CD4-positive, alpha-beta T cell treated with Interleukin-6 at 100 ng/mL for 8 hours (primary cell): Measurements from ENCODE around the gene RABGAP1L.
"Not testable (repeated sequence)": the region's sequence is repeated elsewhere in the genome, so short reads cannot be mapped to it uniquely, and the experiment has no call there.

Experiments used
- DNase-seq: peaks from one replicate; pipeline ENCODE4 v3.0.0-alpha.2; 2020; ENCODE audit warnings: mixed read lengths, low spot score

Gene RABGAP1L

DNA sequence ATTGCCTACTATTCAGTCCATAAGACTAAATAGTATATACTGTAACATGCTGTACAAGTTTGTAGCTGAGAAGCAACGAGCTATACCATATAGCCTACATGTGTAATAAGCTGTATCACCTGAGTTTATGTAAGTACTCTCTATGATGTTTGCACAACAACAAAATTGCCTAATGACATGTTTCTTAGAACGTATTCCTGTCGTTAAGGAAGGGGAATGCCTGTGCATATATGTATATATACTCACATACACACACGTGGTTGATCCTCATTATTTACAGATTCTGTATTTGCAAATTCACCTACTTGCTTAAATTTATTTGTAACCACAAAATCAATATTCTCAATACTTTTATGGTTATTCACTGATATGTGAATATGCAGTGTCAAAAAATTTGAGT is 504.0 kb downstream of the RABGAP1L start:
- DNase-seq: no peak

DNA sequence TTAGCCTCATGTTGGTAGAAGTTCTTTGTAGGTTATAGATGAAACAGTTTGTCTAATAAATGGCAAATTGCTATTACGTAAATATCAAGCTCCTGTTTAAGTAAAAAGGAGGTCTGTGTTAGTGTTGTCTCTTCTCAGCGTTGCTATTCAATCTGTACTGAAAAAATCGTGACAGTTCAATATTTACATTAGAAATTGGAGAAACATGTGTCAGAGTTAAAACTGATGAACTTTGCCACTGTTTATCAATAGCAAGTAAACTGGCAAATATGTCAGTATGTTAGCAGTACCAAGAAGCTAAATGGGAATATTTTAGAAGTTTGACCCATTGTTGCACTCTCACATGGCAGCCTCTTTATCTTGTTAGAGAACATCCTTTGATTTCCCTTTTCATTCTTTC is 506.9 kb downstream of the RABGAP1L start:
- no peak for DNase-seq

DNA sequence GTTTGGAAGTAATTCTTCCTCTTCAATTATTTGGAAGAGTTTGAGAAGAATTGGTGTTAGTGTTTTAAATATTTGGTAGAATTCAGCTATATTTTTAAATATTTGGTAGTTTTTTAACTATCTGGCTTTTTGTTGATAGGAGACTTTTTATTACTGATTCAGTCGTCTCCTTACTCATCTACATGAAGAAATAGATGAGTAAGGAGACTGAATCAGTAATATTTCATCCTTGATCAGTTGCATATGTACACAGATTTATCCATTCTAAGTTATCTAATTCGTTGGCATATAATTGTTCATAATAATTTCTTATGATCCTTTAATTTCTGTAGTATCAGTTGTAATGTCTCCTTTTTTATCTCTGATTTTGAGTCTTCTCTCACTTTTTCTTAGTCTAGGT is 512.5 kb downstream of the RABGAP1L start:
- no peak for DNase-seq

DNA sequence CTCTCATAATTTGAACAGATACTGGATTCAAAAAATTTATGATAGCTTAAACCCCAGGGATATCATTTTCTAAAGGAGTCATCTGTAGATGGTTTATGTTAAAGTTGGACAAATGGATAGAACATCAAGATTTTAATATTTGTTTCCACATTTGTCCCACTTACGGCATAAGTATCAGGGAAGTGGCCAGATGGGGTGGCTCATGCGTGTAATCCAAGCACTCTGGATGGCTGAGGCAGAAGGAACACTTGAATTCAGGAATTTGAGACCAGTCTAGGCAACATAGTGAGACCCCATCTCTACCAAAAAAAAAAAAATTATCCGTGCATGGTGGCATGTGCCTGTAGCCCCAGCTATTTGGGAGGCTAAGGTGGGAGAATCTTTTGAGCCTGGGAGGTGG is 517.5 kb downstream of the RABGAP1L start:
- no peak for DNase-seq

DNA sequence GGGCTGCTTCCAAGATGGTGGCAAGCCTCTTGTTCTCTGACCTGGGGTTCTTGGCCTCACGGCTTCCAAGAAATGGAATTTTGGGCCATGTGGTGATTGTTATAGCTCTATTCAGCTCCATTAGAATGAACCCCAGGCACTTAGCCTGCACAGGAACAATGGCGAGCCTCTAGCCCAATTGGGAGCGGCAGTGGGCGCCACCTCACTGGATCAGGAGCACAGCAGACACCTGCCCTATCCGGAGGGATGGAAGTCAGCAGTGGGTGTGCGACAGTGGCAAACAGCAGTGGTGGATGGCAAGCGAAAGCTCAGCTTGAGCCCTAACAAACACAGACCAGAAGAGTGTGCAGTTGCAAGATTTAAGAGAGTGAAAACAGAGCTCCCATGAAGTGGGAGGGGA is 519.3 kb downstream of the RABGAP1L start:
- no peak for DNase-seq

DNA sequence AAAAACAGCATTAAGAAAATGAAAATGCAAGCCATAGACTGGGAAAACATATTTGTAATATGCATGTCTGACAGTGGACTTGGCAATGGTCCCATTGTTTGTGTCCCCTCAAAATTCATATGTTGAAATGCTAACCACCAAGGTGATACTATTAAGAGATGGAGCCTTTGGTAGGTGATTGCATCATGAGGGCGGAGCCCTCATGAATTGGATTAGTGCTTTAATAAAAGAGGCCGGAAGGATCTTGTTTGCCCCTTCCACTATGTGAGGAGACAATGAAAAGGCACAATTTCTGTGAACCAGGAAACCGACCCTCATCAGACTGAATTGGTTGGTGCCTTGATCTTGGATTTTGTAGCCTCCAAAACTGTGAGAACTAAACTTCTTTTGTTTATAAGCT is 520.8 kb downstream of the RABGAP1L start:
- no peak for DNase-seq

DNA sequence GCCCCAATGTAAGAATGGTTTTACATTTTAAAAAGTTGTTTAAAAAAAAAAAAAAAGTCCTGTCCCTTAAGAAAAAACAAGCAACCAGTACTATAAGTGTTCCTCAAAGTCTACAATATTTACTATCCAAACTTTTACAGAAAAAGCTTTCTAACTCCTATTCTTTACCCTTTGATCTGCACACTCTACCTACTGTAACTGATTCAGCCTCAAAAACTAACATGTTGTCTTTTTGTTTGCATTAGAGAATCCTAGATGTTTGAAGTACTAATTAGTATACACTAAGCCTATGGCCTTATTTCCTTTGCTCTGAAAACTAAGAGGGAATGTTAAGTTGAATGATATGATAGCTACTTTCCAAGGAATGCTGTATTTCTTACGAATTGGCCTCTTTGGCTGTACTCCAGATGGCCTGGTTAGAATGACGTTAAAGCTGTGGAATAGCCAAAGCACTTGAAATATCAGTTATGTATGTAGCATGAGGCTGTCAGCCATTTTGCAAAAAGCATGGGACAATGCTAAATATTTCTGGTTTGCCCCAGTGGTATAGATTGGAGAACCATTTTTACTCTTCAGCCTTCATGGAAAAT is 523.2 kb downstream of the RABGAP1L start:
- no peak for DNase-seq

DNA sequence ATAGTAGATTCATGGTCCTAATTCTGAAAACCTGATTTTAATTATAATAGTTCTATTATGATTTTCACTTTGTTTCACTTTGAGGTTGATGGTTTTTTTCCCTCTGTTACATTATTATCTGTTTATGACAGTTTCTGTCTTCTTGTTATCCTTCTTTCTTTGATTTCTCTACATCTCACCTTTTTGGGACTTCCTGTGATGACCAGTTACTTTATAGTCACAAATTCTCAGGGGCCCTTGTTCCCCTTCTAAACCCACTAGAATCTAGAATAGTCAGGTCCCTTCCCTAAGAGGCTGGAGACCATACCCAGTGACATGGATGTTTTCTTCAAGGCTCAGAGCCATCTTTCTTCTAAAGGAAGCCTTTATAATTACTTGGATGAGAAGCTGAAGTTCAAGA is 526.9 kb downstream of the RABGAP1L start:
- no peak for DNase-seq

DNA sequence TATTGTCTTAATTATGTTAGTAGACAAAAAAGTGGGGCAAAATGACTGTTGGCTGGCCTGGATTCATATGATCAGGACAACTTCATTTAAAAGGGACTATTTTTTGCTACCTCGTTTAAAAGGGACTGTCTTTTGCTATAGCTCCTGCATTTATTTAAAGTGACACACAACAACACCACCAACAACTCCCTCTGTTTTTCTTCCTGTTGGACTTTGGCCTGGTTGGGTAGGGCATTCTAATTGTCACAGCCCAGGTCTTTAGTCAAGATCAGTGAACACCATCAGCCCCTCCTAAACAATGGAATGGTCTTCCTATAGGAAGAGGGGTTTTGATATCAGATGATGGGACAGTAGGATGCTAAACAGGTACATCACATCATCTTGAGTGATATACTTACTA is 530.2 kb downstream of the RABGAP1L start:
- DNase-seq: no peak

DNA sequence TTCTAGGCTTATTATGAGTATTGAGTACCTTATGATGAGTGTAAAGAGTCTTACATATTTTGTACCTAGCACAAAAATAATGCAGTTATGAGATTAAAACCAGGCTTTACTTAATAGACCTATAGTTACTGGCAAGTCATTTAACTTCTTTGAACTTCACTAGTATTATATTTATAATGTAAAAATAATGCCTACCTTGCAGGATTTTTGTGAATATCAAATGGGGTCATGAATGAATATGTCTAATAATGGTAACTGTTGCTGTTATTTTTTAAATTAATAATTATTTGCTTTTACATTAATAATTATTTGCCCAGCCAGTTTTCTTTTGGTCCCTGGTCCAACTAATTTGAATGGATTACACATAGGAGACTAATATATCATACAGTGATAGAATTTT is 530.9 kb downstream of the RABGAP1L start:
- DNase-seq: no peak

DNA sequence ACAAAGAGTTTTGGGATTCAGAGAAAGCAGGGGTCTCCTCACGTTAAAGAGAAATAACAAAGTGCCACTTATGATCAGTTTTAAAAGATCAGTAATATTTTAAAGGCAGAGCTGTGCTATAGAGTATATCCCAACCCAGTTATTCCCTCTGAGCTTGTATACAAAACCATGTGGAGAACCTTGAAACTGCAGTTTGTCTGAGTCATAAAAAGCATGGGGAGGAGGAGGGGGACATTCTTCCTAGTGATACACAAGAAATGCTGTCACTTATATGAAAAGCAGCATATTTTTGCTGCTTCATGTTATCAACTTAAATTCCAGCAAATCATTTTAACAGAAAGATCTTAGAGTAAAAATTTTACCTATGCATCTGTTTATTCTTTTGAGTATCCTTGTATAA is 533.0 kb downstream of the RABGAP1L start:
- DNase-seq: no peak

DNA sequence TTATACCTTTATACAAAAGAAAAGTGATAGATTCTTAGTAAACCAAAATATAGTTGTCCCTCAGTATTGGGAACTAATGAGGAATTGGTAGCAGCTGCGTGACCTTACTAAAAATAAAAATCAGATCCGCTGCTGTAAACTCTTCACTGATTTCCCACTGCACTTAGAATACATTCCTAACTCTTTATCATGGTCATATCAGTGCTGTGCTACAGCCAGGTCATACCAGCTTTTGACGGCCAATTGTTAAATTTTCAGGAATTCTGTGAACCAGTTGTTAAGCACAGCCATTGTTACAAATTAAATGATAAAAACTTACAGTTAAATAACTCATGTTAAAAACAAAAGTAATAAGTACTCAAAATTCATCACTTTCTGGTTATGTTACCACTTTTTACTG is 533.8 kb downstream of the RABGAP1L start:
- DNase-seq: no peak

DNA sequence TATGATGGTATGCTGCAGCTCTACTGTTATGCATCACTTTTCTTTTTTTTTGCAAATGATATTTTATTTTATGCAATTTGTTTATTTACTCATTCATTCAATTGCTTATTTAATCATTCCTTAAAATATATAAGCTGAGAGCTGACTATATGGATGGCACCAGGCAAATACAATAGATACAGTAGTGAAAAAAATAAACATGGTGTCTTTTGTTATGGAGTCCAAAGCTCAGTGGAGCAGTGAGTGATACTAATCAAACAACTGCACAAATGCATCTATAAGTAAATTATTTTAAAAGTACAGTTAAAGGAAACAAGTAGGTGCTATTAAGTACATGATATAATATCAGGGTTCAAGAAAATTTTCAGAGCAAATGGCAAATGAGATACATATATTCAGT is 534.2 kb downstream of the RABGAP1L start:
- not testable (repeated sequence) for DNase-seq

DNA sequence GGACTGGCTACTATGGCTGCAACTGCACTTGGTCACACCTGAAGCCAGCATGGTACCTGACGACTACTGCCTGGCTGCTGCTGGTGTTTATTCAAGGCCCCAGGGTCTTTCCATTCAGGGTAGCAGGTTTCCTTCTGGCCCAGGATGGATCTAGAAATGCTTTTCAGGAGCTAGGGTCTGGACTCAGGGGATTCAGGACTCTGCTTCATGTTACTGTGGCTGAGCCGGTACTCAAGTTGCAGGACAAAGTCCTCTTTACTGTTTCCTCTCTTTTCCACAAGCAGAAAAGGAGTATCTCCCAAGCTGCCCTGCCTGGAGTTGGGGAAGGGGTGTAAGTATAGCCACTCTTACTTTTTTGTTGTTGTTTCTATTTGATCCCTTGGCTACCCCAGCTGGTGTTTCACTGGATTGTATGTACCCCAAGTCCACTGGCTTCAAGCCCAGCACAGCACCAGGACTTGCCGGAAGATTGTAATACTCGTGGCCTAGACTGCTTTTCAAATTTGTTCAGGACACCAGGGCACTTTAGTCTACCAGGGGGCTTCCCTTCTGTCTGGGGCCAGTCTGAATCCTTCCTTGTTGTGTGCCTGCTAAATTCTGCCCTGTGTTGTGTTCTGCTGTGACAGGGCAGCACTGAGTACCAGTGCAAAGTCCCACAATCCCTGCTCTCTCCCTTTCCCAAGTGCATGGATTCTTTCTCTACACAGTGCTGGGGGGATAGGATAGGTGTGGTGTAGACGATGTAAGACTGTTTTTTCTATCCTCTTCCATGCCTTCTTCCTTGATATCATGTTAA is 536.9 kb downstream of the RABGAP1L start:
- no peak for DNase-seq

DNA sequence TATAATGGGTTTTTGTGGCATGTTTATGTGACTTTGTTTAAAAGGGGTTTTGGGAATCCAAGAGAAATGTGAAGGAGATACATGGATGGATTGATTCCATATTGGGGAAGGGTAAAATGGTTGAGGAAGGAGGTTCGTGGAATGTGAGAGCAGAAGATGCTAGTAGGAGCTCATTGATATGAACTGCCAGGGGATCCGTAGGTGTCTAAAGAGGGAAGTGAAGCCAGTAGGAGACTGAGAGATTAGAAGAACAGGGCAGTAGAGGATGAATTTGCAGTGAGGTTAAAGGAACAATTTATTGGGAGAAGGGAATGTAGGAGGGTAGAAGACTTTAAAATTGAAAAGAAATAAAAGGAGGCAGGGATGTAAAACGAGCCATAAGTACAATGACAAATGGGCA is 541.0 kb downstream of the RABGAP1L start:
- DNase-seq: no peak

DNA sequence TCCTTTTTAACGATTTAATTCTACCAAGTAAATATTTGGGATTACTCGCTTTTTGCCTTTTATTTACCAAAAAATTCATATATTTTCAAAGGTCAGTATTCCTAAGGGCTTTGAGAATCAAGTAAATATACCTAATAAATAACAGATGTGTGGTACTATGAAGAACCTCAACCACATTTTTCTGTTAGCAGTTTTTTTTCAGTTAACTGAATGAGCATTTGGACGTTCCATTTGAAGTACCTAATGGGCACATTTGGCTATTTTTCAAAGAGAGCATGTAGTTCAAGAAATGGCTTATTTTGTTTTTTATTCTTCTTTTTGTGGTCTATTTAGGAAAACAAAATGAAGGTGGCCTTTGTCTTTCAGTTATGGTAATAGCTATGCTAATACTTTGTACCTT is 541.5 kb downstream of the RABGAP1L start:
- no peak for DNase-seq

DNA sequence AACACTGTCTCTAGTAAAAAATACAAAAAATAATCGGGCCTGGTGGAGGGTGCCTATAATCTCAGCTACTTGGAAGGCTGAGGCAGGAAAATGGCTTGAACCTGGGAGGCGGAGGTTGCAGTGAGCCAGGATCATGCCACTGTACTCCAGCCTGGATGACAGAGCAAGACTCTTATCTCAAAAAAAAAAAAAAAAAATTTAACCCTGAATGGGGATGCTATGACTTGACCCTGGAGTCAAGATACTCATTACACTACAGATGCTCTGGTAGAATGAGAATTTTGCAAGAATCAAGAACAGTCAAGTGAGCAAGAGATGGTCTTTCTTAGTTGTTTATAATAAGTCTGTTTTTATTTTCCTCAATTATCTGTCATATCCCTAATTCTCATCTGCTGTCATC is 542.2 kb downstream of the RABGAP1L start:
- no peak for DNase-seq

DNA sequence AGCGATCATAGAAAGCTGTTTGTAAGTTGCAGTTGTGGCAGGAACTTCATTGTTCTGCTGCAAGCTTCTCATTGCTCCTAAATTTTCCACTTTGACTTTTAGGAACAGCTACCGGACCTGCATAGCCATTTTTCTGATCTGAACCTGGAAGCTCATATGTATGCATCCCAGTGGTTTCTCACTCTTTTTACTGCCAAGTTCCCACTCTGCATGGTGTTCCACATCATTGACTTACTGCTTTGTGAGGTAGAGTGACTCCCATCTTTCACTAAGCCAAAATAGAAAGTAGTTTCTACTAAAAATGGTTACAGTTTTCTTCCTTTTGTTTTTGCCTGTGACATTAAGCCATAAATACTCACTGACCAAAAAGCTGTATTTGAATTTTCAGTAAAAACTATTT is 542.7 kb downstream of the RABGAP1L start:
- DNase-seq: no peak

DNA sequence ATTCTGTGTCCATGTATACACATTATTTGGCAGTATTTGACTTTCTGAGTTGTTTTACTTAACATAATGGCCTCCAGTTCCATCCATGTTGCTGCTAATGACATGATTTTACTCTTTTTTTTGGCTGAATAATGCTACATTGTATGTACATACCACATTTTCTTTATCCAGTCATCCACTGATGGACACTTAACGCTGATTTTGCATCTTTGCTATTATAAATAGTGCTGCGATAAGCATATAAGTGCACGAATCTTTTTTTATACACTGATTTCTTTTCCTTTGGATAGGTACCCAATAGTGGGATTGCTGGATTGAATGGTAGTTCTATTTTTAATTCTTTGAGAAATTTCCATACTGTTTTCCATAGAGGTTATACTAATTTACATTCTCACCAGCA is 544.0 kb downstream of the RABGAP1L start:
- DNase-seq: no peak

DNA sequence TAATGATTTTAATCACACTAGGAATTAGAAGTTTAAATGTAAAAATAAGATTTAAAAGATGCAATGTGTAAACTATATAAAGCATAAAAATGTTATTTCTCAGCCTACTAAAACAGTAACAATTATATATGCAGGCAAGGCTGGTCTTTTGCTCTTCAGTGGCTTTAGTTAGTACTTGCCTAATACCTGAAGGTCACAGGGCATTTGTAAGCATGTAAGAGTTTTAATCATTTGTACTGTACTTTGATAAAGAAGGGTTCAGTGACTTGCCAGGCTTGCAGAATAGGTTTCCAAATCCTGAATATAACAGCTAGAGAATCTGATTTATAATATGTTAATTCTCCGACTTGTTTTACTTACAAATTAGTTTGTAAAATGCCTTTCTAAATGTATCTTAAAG is 545.0 kb downstream of the RABGAP1L start:
- no peak for DNase-seq

DNA sequence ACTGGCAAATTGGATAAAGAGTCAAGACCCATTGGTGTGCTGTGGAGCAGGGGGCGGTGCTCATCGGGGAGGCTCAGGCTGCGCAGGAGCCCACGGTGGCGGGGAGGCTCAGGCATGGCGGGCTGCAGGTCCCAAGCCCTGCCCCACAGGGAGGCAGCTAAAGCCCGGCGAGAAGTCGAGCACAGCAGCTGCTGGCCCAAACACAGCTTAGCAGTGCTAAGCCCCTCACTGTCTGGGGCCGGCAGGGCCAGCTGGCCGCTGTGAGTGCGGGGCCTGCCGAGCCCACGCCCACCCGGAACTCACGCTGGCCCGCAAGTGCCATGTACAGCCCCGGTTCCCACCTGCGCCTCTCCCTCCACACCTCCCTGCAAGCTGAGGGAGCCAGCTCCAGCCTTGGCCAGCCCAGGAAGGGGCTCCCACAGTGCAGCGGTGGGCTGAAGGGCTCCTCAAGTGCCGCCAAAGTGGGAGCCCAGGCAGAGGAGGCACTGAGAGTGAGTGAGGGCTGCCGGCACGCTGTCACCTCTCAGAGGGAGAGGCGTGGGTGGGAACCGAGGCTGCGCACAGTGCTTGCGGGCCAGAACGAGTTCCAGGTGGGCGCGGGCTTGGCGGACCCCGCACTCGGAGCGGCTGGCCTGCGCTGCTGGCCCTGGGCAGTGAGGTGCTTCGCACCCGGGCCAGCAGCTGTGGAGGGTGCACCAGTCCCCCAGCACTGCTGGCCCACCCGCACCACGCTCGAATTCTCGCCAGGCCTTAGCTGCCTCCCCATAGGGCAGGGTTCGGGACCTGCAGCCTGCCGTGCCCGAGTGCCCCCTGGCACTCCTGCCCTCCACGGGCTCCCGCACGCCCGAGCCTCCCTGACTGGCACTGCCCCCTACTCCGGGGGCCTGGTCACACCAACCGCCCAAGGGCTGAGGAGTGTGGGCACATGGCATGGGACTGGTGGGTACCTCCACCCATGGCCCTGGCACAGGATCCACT is 551.8 kb downstream of the RABGAP1L start:
- DNase-seq: no peak

DNA sequence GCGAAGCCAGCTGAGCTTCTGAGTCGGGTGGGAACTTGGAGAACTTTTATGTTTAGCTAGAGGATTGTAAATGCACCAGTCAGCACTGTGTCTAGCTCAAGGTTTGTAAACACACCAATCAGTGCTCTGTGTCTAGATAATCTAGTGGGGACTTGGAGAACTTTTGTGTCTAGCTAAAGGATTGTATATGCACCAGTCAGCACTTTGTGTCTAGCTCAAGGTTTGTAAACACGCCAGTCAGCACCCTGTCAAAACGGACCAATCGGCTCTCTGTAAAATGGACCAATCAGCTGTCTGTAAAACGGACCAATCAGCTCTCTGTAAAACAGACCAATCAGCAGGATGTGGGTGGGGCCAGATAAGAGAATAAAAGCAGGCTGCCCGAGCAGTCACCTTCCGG is 552.5 kb downstream of the RABGAP1L start:
- not testable (repeated sequence) for DNase-seq

DNA sequence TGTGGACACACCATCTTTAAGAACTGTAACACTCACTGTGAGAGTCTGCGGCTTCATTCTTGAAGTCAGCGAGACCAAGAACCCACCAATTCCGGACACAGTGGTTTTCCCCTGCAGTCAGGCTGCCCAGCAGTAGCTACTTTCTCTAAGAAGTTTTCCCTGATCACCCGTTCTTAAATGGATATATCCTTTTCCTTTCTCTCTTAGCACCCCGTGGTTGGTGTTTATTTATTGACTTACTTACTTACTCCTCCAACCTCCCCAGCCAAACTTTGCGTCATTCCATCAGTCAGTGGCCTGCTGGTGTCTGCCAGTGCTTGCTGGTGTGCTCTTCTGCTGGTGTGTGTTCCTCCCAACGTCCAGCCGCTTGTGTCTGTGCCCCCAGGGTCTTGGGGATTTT is 553.2 kb downstream of the RABGAP1L start:
- no peak for DNase-seq
